ENCODE results near the gene ABHD14A.

Gene ABHD14A

GRCh38 chr3:52021489-52022268 is 46.8 kb downstream of the ABHD14A start:
- no peak for DNase-seq

- DNase-seq, result no peak
Observed at GRCh38 chr3:52022323-52023100, 47.6 kb downstream of the ABHD14A start.

- no peak for DNase-seq
Observed at GRCh38 chr3:52023101-52023770, 48.4 kb downstream of the ABHD14A start.

GRCh38 chr3:52023860-52024764 is 49.2 kb downstream of the ABHD14A start:
- no peak for DNase-seq

GRCh38 chr3:52024765-52025452 is 50.0 kb downstream of the ABHD14A start:
- DNase-seq, result no peak

GRCh38 chr3:52025453-52025852 is 50.6 kb downstream of the ABHD14A start:
- no peak for DNase-seq

- DNase-seq, result no peak
Observed at GRCh38 chr3:52026041-52026440, 51.2 kb downstream of the ABHD14A start.

GRCh38 chr3:52028572-52028971 is 53.7 kb downstream of the ABHD14A start:
- DNase-seq, result no peak

GRCh38 chr3:52029053-52029452 is 54.2 kb downstream of the ABHD14A start:
- no peak for DNase-seq

- DNase-seq, result no peak
Observed at GRCh38 chr3:52029535-52029934, 54.7 kb downstream of the ABHD14A start.
